ENCODE data around the gene ACTBL2. TPM values are rescaled to one million over a fixed set of nuclear protein-coding genes. Genes with fewer than 3 reads are reported as not detected.

ACTBL2 gene
- polyA plus RNA-seq, 2 of the 4 experiments (the other 2 are of a cell fraction): 0.06 TPM

- TF ChIP-seq HMGXB4 (CRISPR knock-in tag; IDR thresholded peaks at IDR 0.05; ENCODE audit: borderline replicate concordance): no peak
- no peak for TF ChIP-seq ELK1 (IDR thresholded peaks at IDR 0.05; ENCODE audit: low read depth, low read length)
- TF ChIP-seq RAD21 (conservative IDR thresholded peaks at IDR 0.05 in 1 of 2, IDR thresholded peaks at IDR 0.05 in 1 of 2): peak; percentile 96
- no peak for TF ChIP-seq JUN (IDR thresholded peaks at IDR 0.05)
- no peak for TF ChIP-seq CBX2 (IDR thresholded peaks at IDR 0.05; ENCODE audit: borderline replicate concordance, low read depth)
- TF ChIP-seq ESRRA (IDR thresholded peaks at IDR 0.05; ENCODE audit: borderline replicate concordance, low read length): no peak
- TF ChIP-seq JUNB (IDR thresholded peaks at IDR 0.05): no peak
These were observed 16.8 kb upstream of the ACTBL2 start (continued) for GRCh38 chr5:57499262-57500050.

GRCh38 chr5:57497733-57498132, 15.1 kb upstream of the ACTBL2 start:
- no peak for DNase-seq (ENCODE audit: low read depth in 1 of 2, low spot score in 1 of 2)
- ChIA-PET POLR2A (no interaction called here), CTCF (interaction anchor here (0.5 to 8.0 kb wide), 6 partner anchors 15 to 989 kb away, joined by 4 to 119 read pairs (median 41); partner anchors contain the start of gene PLK2)
- no peak overlapping the region for H3K4me3 ChIP-seq
- TF ChIP-seq EHMT2 (IDR thresholded peaks at IDR 0.05; ENCODE audit: low read depth) (no peak), POLR2AphosphoS2 (conservative IDR thresholded peaks at IDR 0.05; ENCODE audit: low read length) (no peak), RNF2 (IDR thresholded peaks at IDR 0.05; ENCODE audit: borderline replicate concordance, low read depth) (no peak), EHF (CRISPR knock-in tag; IDR thresholded peaks at IDR 0.05) (no peak), HDAC2 (IDR thresholded peaks at IDR 0.05) (no peak), FOSB (CRISPR knock-in tag; IDR thresholded peaks at IDR 0.05) (no peak), TFCP2L1 (CRISPR knock-in tag; IDR thresholded peaks at IDR 0.05) (no peak), MAX (IDR thresholded peaks at IDR 0.05) (no peak), BHLHE40 (IDR thresholded peaks at IDR 0.05; ENCODE audit: low read depth, low read length) (no peak), MAFK (IDR thresholded peaks at IDR 0.05; ENCODE audit: partially characterized antibody) (no peak), ZNF302 (CRISPR knock-in tag; IDR thresholded peaks at IDR 0.05) (no peak), ZC3H11A (IDR thresholded peaks at IDR 0.05) (no peak), ATOH8 (CRISPR knock-in tag; IDR thresholded peaks at IDR 0.05; ENCODE audit: low read depth) (no peak), NR3C1 (IDR thresholded peaks at IDR 0.05) (no peak), HOXB13 (CRISPR knock-in tag; IDR thresholded peaks at IDR 0.05; ENCODE audit: low read depth) (no peak), E2F6 (IDR thresholded peaks at IDR 0.05; ENCODE audit: borderline replicate concordance, low read depth) (no peak), TP53 (CRISPR knock-in tag; IDR thresholded peaks at IDR 0.05) (no peak), JUNB (IDR thresholded peaks at IDR 0.05) (no peak)
- no peak for FAIRE-seq
- H3K4me2 ChIP-seq: no peak overlapping the region
- H3K9me3 ChIP-seq: no peaks in the 10 kb centered on the region
- no peak for ATAC-seq
- H3K27ac ChIP-seq: no peak overlapping the region
- H3K4me1 ChIP-seq: peaks cover 25% of the 10 kb centered on the region

Measured in A549 (cell line).